Activated B cell treated with CpG ODN at 0.5 μM for 24 hours (primary cell): ENCODE measurements around the gene ANKRD39. TPM values are rescaled to one million over a fixed set of nuclear protein-coding genes. Genes with fewer than 3 reads are reported as not detected.

Experiments
- ATAC-seq: fragments of 200-7000 bp; cut with Tn5 transposase; one replicate; pipeline ENCODE4 v1.10.0; 2021; ENCODE audit warnings: low read depth, mild to moderate bottlenecking, moderate library complexity
- CTCF ChIA-PET: fragments of 350-600 bp; sonication (Branson Sonifier 250); formaldehyde crosslinking; loops from one replicate; lab custom pipeline; 2021; ENCODE audit warnings: antibody characterized with exemption; lab: Charles Lee
- POLR2A ChIA-PET: fragments of 350-600 bp; sonication (Branson Sonifier 250); formaldehyde crosslinking; loops from one replicate; lab custom pipeline; 2021; ENCODE audit warnings: antibody characterized with exemption; lab: Charles Lee
- DNase-seq: peaks from one replicate; pipeline ENCODE4 v3.0.0; 2022
- H3K27ac Mint-ChIP-seq: one replicate; pipeline ENCODE4 v1.8.0; 2020; ENCODE audit warnings: mixed read lengths
- H3K27me3 Mint-ChIP-seq: one replicate; pipeline ENCODE4 v1.8.0; 2021; ENCODE audit warnings: mixed read lengths
- H3K36me3 Mint-ChIP-seq: one replicate; pipeline ENCODE4 v1.8.0; 2021; ENCODE audit warnings: low read depth, mixed read lengths
- H3K4me1 Mint-ChIP-seq: one replicate; pipeline ENCODE4 v1.8.0; 2021; ENCODE audit warnings: mixed read lengths
- H3K4me3 Mint-ChIP-seq: one replicate; pipeline ENCODE4 v1.8.0; 2020; ENCODE audit warnings: mild to moderate bottlenecking, mixed read lengths
- H3K9me3 Mint-ChIP-seq: one replicate; pipeline ENCODE4 v1.8.0; 2020; ENCODE audit warnings: mixed read lengths
- intact Hi-C: fragments of 100-400 bp; cut with micrococcal nuclease; formaldehyde crosslinking; loops from one replicate; pipeline ENCODE4 v1.15.1; 2024
- total RNA-seq: library from RNA; stranded (reverse); gene quantifications from 2 replicates; pipeline ENCODE4 v1.2.3, GENCODE V29; 2022
- TF ChIP-seq, protein P1 (sequence below): fragments of 200-600 bp; IDR thresholded peaks from one replicate; pipeline ENCODE4 v1.8.0; 2022; ENCODE audit warnings: antibody characterized with exemption, mild to moderate bottlenecking

The ANKRD39 gene
- total RNA-seq, 1 donor from 2014 or later, result 12.7 TPM

DNA sequence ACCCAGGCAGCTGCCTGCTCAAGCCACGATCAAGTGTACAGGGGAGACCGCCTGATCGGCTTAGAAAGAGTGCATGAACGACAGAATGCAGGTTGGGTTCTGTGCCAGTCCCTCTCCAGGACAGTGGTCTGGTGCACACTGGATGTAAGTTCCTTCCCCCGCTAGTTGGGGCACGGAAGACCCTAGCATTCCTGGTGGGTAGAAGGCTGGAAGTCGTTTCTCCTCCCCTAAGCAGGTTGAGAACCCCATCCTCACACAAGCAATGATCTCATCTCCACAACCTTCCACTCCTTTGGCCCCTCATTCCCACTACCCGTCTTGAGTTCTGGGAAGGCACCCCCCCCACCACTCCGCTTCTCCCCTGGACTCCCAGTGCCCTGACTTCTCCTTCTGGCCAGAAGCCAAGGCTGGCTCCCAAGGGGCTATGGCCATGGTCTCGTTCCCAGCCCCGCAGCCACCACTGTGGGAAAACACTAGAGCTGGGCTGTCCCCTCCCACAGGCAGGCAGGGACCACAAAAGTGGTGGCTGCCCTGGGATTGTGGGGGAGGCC is 1.4 kb upstream of the ANKRD39 start:
- CTCF ChIA-PET, result interaction anchor here (2.2 to 3.1 kb wide), 3 partner anchors 14 to 96 kb away, joined by 27 to 57 read pairs (median 33); no protein-coding TSS in a partner anchor
- Mint-ChIP-seq H3K27me3 (no peaks in the 10 kb centered on the region), H3K9me3 (no peaks in the 10 kb centered on the region), H3K36me3 (peaks cover 2% of the 10 kb centered on the region), H3K4me3 (peak overlapping the region; percentile 86), H3K4me1 (peaks cover 16% of the 10 kb centered on the region), H3K27ac (no peak overlapping the region)
- intact Hi-C loops, result loop anchor here (2.0 to 5.0 kb wide), 4 partner anchors 97 to 803 kb away; partner anchors contain the start of genes ACTR1B, ARID5A and CNNM4
- no peak for DNase-seq
- POLR2A ChIA-PET, result interaction anchor here (2.4 kb wide), 1 partner anchor 19 kb away, joined by 14 read pairs; no protein-coding TSS in a partner anchor
- no peak for ATAC-seq
- TF ChIP-seq, protein P1, sequence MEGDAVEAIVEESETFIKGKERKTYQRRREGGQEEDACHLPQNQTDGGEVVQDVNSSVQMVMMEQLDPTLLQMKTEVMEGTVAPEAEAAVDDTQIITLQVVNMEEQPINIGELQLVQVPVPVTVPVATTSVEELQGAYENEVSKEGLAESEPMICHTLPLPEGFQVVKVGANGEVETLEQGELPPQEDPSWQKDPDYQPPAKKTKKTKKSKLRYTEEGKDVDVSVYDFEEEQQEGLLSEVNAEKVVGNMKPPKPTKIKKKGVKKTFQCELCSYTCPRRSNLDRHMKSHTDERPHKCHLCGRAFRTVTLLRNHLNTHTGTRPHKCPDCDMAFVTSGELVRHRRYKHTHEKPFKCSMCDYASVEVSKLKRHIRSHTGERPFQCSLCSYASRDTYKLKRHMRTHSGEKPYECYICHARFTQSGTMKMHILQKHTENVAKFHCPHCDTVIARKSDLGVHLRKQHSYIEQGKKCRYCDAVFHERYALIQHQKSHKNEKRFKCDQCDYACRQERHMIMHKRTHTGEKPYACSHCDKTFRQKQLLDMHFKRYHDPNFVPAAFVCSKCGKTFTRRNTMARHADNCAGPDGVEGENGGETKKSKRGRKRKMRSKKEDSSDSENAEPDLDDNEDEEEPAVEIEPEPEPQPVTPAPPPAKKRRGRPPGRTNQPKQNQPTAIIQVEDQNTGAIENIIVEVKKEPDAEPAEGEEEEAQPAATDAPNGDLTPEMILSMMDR, result no peak

DNA sequence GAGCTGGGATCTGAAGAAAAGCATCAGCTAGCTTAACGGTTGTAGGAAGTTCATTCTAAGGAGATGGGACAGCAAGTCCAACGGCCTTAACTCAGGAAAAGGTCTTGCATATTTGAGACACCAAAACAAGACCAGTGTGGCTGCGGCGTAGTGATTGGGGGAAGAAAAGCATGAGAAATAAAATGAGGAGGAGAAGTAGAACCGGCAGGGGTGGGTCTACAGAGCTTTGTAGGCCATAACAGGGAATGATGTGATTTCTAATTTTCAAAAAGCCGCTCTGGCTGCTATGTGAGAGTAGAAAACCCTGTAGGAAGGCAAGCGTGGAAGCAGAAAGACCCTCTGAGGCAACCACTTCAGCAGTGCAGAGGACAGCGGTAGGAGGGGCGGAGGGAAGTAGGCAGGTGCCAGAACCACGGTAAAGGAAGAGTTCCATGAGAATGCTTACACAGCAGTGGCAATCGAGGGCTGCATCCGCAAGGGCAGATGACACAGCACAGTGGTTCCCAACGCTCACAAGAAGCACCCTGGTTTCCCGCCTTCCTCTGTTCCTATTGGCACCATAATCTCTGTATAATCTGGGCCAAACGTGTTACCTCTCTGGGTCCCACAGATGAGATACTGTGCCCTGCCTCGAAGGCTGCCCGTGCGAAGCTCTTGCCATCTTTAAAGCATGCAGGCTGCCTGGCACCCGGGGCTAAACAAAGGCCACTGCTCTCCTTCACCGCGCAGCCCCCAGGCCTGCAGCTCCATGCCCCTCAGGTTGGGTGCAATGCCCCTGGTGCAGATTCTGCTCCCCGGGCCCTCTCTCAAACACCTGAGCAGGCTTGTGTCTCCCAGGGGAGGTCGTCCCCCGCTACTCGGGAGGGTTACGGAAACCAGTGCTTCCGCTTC is 795 bp downstream of the ANKRD39 start:
- ATAC-seq, result no peak
- Mint-ChIP-seq H3K4me3 (peak overlapping the region; percentile 86), H3K4me1 (peaks cover 16% of the 10 kb centered on the region), H3K27ac (peak overlapping the region; percentile 63), H3K9me3 (no peaks in the 10 kb centered on the region), H3K27me3 (no peaks in the 10 kb centered on the region), H3K36me3 (peaks cover 23% of the 10 kb centered on the region)
- intact Hi-C loops, result loop anchor here (5.0 kb wide), 3 partner anchors 95 to 805 kb away; partner anchors contain the start of genes ACTR1B, ARID5A and CNNM4
- no peak for DNase-seq
- ChIA-PET POLR2A (interaction anchor here (0.6 to 3.0 kb wide), 16 partner anchors 11 to 709 kb away, joined by 3 to 27 read pairs (median 6); partner anchors contain the start of genes ANKRD23, ANKRD36, CNNM3 and KANSL3), CTCF (interaction anchor here (0.6 to 3.1 kb wide), 20 partner anchors 11 to 1230 kb away, joined by 3 to 57 read pairs (median 6); partner anchors contain the start of genes ANKRD36, CNNM3, CNNM4 and LMAN2L)
- TF ChIP-seq, protein P1, result no peak

DNA sequence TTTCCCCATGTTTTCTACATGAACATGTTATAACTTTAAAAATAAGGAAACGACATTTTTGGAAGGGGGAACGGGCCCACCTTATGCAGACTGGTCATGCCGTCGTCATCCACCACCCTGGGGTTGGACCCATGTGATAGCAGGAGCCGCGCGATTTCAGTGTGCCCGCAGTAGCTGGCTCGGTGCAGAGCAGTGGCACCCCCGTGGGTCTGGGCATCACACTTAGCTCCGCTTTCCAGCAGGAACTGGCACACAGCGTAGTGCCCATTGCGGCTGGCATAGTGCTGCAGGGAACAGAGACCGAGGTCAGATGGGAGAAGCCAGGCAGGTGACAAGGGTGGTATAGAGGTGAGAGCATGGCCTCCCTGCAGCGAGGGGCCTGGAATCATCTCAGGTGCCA is 4.5 kb downstream of the ANKRD39 start:
- TF ChIP-seq, protein P1, result no peak
- POLR2A ChIA-PET, result no interaction called here
- Mint-ChIP-seq H3K27ac (no peak overlapping the region), H3K4me1 (peaks cover 13% of the 10 kb centered on the region), H3K9me3 (no peaks in the 10 kb centered on the region), H3K27me3 (no peaks in the 10 kb centered on the region), H3K36me3 (peaks cover 39% of the 10 kb centered on the region), H3K4me3 (no peak overlapping the region)
- CTCF ChIA-PET, result no interaction called here
- DNase-seq, result no peak
- ATAC-seq, result no peak
- intact Hi-C loops, result no loop called here

DNA sequence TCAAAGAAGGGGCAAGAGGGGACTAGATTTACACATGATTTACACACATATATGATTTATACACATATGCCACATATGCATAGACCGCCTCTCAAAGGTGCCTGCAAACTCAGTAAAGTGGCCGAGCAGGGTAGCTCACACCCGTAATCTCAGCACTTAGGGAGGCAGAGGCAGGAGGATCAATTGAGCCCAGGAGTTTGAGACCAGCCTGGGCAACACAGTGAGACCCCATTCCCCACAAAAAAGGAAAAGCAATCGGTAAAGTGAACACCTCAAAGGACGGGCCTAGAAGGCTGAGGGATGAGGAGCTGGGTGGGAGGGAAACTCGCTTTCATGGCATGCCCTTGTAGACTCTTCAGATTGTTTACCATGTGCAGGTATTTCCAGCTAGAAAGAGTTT is 5.1 kb downstream of the ANKRD39 start:
- no peak for ATAC-seq
- intact Hi-C loops, result no loop called here
- DNase-seq, result no peak
- H3K4me1 Mint-ChIP-seq, result peaks cover 13% of the 10 kb centered on the region
- H3K36me3 Mint-ChIP-seq, result peaks cover 45% of the 10 kb centered on the region
- H3K27me3 Mint-ChIP-seq, result no peaks in the 10 kb centered on the region
- ChIA-PET CTCF (no interaction called here), POLR2A (interaction anchor here (1.4 kb wide), 1 partner anchor 14 kb away, joined by 3 read pairs; no protein-coding TSS in a partner anchor)
- H3K9me3 Mint-ChIP-seq, result no peaks in the 10 kb centered on the region
- TF ChIP-seq, protein P1, result no peak
- no peak overlapping the region for H3K27ac Mint-ChIP-seq
- H3K4me3 Mint-ChIP-seq, result no peak overlapping the region

DNA sequence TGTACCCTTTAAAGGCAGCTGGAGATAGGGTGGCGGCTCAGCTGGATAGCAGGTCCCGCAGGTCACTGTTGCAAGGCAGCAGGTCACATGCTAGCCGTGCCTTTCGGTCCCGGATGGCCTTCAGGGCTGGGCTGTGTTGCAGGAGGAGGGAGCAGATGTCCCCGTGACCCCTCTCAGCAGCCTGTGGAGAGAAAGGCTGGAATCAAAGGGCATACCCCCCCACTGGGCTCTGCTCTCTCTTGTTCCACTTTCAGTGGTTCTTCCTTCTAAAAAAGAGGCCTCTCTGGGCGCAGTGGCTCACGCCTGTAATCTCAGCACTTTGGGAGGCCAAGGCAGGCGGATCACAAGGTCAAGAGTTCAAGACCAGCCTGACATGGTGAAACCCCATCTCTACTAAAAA is 9.6 kb downstream of the ANKRD39 start:
- H3K4me1 Mint-ChIP-seq, result peaks cover under 1% of the 10 kb centered on the region
- no peaks in the 10 kb centered on the region for H3K9me3 Mint-ChIP-seq
- H3K36me3 Mint-ChIP-seq, result peaks cover 48% of the 10 kb centered on the region
- no peak overlapping the region for H3K27ac Mint-ChIP-seq
- ATAC-seq (no peak), DNase-seq (no peak)
- H3K27me3 Mint-ChIP-seq, result no peaks in the 10 kb centered on the region
- ChIA-PET POLR2A (no interaction called here), CTCF (no interaction called here)
- intact Hi-C loops, result no loop called here
- TF ChIP-seq, protein P1, result no peak
- no peak overlapping the region for H3K4me3 Mint-ChIP-seq
